ENCODE data around the gene EYS.

DNA sequence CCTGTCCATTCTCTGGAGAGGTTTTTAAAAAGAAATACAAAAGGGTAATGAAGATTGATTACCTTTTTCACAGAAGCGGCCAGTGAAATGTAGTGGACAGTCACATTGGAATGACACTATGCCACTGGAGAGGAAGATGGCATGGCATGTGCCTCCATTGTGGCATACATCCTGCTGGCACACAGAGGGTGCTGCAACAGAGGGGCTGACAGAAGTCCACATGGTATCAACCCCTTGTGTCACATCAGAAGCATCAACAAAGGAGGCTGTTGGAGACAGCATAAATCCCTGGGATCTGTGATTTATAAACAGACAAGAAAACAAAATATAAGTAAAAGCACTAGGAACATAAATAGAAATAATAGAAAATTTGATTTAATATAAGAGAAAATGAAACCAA is 1476.5 kb downstream of the EYS start:
- TF ChIP-seq, protein P1, sequence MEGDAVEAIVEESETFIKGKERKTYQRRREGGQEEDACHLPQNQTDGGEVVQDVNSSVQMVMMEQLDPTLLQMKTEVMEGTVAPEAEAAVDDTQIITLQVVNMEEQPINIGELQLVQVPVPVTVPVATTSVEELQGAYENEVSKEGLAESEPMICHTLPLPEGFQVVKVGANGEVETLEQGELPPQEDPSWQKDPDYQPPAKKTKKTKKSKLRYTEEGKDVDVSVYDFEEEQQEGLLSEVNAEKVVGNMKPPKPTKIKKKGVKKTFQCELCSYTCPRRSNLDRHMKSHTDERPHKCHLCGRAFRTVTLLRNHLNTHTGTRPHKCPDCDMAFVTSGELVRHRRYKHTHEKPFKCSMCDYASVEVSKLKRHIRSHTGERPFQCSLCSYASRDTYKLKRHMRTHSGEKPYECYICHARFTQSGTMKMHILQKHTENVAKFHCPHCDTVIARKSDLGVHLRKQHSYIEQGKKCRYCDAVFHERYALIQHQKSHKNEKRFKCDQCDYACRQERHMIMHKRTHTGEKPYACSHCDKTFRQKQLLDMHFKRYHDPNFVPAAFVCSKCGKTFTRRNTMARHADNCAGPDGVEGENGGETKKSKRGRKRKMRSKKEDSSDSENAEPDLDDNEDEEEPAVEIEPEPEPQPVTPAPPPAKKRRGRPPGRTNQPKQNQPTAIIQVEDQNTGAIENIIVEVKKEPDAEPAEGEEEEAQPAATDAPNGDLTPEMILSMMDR (IDR thresholded peaks at IDR 0.05): no peak
- no peak for TF ChIP-seq POLR2A (IDR thresholded peaks at IDR 0.05; ENCODE audit: low read length)
- no peak for TF ChIP-seq ZC3H11A (IDR thresholded peaks at IDR 0.05)
- no peak for TF ChIP-seq RNF2 (IDR thresholded peaks at IDR 0.05; ENCODE audit: borderline replicate concordance, low read depth)
- no peak for TF ChIP-seq JUN (IDR thresholded peaks at IDR 0.05)
- TF ChIP-seq, protein P2, sequence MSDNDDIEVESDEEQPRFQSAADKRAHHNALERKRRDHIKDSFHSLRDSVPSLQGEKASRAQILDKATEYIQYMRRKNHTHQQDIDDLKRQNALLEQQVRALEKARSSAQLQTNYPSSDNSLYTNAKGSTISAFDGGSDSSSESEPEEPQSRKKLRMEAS (IDR thresholded peaks at IDR 0.05): no peak
- TF ChIP-seq, protein P3, sequence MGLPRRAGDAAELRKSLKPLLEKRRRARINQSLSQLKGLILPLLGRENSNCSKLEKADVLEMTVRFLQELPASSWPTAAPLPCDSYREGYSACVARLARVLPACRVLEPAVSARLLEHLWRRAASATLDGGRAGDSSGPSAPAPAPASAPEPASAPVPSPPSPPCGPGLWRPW (IDR thresholded peaks at IDR 0.05): no peak
- TF ChIP-seq, protein P4, sequence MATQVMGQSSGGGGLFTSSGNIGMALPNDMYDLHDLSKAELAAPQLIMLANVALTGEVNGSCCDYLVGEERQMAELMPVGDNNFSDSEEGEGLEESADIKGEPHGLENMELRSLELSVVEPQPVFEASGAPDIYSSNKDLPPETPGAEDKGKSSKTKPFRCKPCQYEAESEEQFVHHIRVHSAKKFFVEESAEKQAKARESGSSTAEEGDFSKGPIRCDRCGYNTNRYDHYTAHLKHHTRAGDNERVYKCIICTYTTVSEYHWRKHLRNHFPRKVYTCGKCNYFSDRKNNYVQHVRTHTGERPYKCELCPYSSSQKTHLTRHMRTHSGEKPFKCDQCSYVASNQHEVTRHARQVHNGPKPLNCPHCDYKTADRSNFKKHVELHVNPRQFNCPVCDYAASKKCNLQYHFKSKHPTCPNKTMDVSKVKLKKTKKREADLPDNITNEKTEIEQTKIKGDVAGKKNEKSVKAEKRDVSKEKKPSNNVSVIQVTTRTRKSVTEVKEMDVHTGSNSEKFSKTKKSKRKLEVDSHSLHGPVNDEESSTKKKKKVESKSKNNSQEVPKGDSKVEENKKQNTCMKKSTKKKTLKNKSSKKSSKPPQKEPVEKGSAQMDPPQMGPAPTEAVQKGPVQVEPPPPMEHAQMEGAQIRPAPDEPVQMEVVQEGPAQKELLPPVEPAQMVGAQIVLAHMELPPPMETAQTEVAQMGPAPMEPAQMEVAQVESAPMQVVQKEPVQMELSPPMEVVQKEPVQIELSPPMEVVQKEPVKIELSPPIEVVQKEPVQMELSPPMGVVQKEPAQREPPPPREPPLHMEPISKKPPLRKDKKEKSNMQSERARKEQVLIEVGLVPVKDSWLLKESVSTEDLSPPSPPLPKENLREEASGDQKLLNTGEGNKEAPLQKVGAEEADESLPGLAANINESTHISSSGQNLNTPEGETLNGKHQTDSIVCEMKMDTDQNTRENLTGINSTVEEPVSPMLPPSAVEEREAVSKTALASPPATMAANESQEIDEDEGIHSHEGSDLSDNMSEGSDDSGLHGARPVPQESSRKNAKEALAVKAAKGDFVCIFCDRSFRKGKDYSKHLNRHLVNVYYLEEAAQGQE (IDR thresholded peaks at IDR 0.05): no peak

All from A549 (cell line).